GM23338 (cell line): ENCODE measurements around the gene GPD1L. TPM values are rescaled to one million over a fixed set of nuclear protein-coding genes. Genes with fewer than 3 reads are reported as not detected.

Experiments used
- ATAC-seq: fragments of 200-7000 bp; cut with Tn5 transposase; 3 replicates; pipeline ENCODE4 v1.9.1; 2020
- DNase-seq: peaks from one replicate; pipeline ENCODE4 v3.0.0-alpha.2; 2015; ENCODE audit warnings: low spot score
- H2AFZ ChIP-seq: fragments of 200-600 bp; sonication (generic); 2 replicates; pipeline ENCODE4 v1.8.0; 2016; ENCODE audit warnings: antibody characterized with exemption, mild to moderate bottlenecking, moderate library complexity
- H3F3A ChIP-seq: fragments of 200-600 bp; sonication (generic); replicated peaks from 2 replicates; pipeline ENCODE4 v1.8.0; 2017; ENCODE audit warnings: antibody characterized with exemption, mixed run types, low read depth
- H3K27ac ChIP-seq: fragments of 200-600 bp; sonication (generic); 2 replicates; pipeline ENCODE4 v1.6.1; 2016; ENCODE audit warnings: low read depth
- H3K27me3 ChIP-seq: fragments of 200-600 bp; sonication (generic); 2 replicates; pipeline ENCODE4 v1.8.0; 2016; ENCODE audit warnings: mild to moderate bottlenecking, mixed run types, moderate library complexity; ENCODE audit not compliant: insufficient read depth
- H3K36me3 ChIP-seq: fragments of 200-600 bp; sonication (generic); 2 replicates; pipeline ENCODE4 v1.8.0; 2016; ENCODE audit warnings: mild to moderate bottlenecking; ENCODE audit not compliant: insufficient read depth
- H3K4me1 ChIP-seq: fragments of 200-600 bp; sonication (generic); 2 replicates; pipeline ENCODE4 v1.8.0; 2016; ENCODE audit warnings: mild to moderate bottlenecking, moderate library complexity; ENCODE audit not compliant: insufficient read depth
- H3K4me2 ChIP-seq: fragments of 200-600 bp; sonication (generic); 2 replicates; pipeline ENCODE4 v1.7.1; 2017; ENCODE audit warnings: mixed run types
- H3K4me3 ChIP-seq: fragments of 200-600 bp; sonication (generic); 2 replicates; pipeline ENCODE4 v1.6.1; 2016; ENCODE audit warnings: mixed run types
- H3K79me2 ChIP-seq: fragments of 200-600 bp; sonication (generic); replicated peaks from 2 replicates; pipeline ENCODE4 v1.8.0; 2017; ENCODE audit warnings: mild to moderate bottlenecking; ENCODE audit not compliant: insufficient read depth
- H3K9me2 ChIP-seq: fragments of 200-600 bp; sonication (generic); 2 replicates; pipeline ENCODE4 v1.8.0; 2017; ENCODE audit not compliant: insufficient read depth
- H4K20me1 ChIP-seq: fragments of 200-600 bp; sonication (generic); replicated peaks from 2 replicates; pipeline ENCODE4 v1.8.0; 2017; ENCODE audit warnings: mild to moderate bottlenecking; ENCODE audit not compliant: insufficient read depth
- H3K27ac Mint-ChIP-seq: 2 replicates; pipeline ENCODE4 v1.8.0; 2020; ENCODE audit warnings: inconsistent platforms, mild to moderate bottlenecking, moderate library complexity, mixed read lengths
- H3K27me3 Mint-ChIP-seq: 3 replicates; pipeline ENCODE4 v1.8.0; 2022; ENCODE audit warnings: low read depth, mild to moderate bottlenecking, moderate library complexity, mixed read lengths, inconsistent platforms; ENCODE audit not compliant: insufficient read depth, poor library complexity
- H3K36me3 Mint-ChIP-seq: 3 replicates; pipeline ENCODE4 v1.8.0; 2021; ENCODE audit warnings: low read depth, mild to moderate bottlenecking, inconsistent platforms, moderate library complexity, mixed read lengths
- H3K4me1 Mint-ChIP-seq: 3 replicates; pipeline ENCODE4 v1.8.0; 2020; ENCODE audit warnings: mild to moderate bottlenecking, inconsistent platforms, mixed read lengths
- H3K4me3 Mint-ChIP-seq: 3 replicates; pipeline ENCODE4 v1.8.0; 2021; ENCODE audit warnings: moderate library complexity, mild to moderate bottlenecking, inconsistent platforms, mixed read lengths
- H3K9me3 Mint-ChIP-seq: 3 replicates; pipeline ENCODE4 v1.8.0; 2020; ENCODE audit warnings: moderate library complexity, mild to moderate bottlenecking, inconsistent platforms, mixed read lengths
- ETS1 ChIP-seq: IDR thresholded peaks from 2 replicates; pipeline ENCODE4 v1.6.1; 2016; ENCODE audit warnings: antibody characterized with exemption
- EZH2 ChIP-seq: fragments of 200-600 bp; sonication (generic); IDR thresholded peaks from one replicate; pipeline ENCODE4 v1.8.0; 2017; ENCODE audit warnings: antibody characterized with exemption, mild to moderate bottlenecking, low read depth; ENCODE audit not compliant: unreplicated experiment
- JUNB ChIP-seq: IDR thresholded peaks from one replicate; pipeline ENCODE4 v1.6.1; 2016; ENCODE audit warnings: antibody characterized with exemption; ENCODE audit not compliant: unreplicated experiment
- NANOG ChIP-seq: IDR thresholded peaks from 2 replicates; pipeline ENCODE4 v1.6.1; 2016; ENCODE audit warnings: antibody characterized with exemption, borderline replicate concordance
- POLR2AphosphoS5 ChIP-seq: IDR thresholded peaks from 2 replicates; pipeline ENCODE4 v1.6.1; 2016; ENCODE audit warnings: antibody characterized with exemption, low read depth
- STAT1 ChIP-seq: IDR thresholded peaks from one replicate; pipeline ENCODE4 v1.6.1; 2016; ENCODE audit warnings: antibody characterized with exemption; ENCODE audit not compliant: unreplicated experiment
- ZNF114 ChIP-seq: fragments of 250-450 bp; sonication (Bioruptor Pico); IDR thresholded peaks from 2 replicates; pipeline ENCODE4 v1.5.0; 2020; ENCODE audit warnings: mild to moderate bottlenecking, moderate library complexity
- ZNF331 ChIP-seq: fragments of 250-450 bp; sonication (Bioruptor Pico); IDR thresholded peaks from 2 replicates; pipeline ENCODE4 v1.5.0; 2020; ENCODE audit warnings: low read depth, mild to moderate bottlenecking, moderate library complexity
- ZNF462 ChIP-seq: fragments of 250-450 bp; sonication (Bioruptor Pico); IDR thresholded peaks from 2 replicates; pipeline ENCODE4 v1.5.0; 2020; ENCODE audit warnings: mild to moderate bottlenecking, moderate library complexity
- polyA plus RNA-seq: library from polyadenylated mRNA; unstranded; fragments of >200 nt; fragmentation: Nextera tagmentation; extraction: Ambion mirVana; gene quantifications from 2 replicates; pipeline ENCODE4 v1.2.1, GENCODE V29; 2016
- total RNA-seq: library from RNA; depleted of rRNA; stranded (reverse); fragments of >200 nt; shearing (Covaris generic); gene quantifications from 2 replicates; pipeline ENCODE4 v1.2.3, GENCODE V29; 2014

The GPD1L gene
- total and polyA plus RNA-seq, 2 experiments from 2014 or later, result 2.0 to 6.4 TPM

GRCh38 chr3:32097768-32098167 is 8.7 kb upstream of the GPD1L start (continued):
- no peak for TF ChIP-seq ZNF462

DNA sequence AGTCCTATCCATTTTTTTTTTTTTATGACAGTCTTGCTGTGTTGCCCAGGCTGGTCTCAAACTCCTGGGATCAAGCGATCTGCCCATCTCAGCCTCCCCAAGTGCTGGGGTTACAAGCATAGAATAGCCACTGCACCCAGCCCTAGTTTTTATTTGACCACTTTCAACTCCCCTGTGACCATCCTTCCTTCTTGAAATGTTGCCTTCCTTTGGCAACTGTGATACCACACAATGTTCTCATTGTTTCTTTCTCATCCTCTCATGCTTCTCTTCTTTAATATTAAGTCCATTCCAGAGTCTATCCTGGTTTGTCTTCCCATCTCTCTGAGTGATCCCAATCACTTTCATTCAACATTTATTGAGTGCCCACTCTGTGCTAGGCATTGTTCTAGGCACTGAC is 7.9 kb upstream of the GPD1L start:
- Histone ChIP-seq H2AFZ (no peak overlapping the region), H3K27me3 (no peaks in the 10 kb centered on the region), H3K27ac (no peak overlapping the region), H3K4me3 (no peak overlapping the region), H3K36me3 (peaks cover 14% of the 10 kb centered on the region), H3K9me2 (no peaks in the 10 kb centered on the region), H3K79me2 (no peaks in the 10 kb centered on the region), H3K4me1 (no peaks in the 10 kb centered on the region), H3F3A (no peaks in the 10 kb centered on the region), H4K20me1 (no peaks in the 10 kb centered on the region), H3K4me2 (no peak overlapping the region)
- Mint-ChIP-seq H3K4me1 (no peaks in the 10 kb centered on the region), H3K36me3 (peaks cover 9% of the 10 kb centered on the region), H3K4me3 (no peak overlapping the region), H3K27me3 (peaks cover 2% of the 10 kb centered on the region), H3K9me3 (peaks cover 30% of the 10 kb centered on the region), H3K27ac (no peak overlapping the region)
- DNase-seq (no peak), ATAC-seq (no peak)
- no peak for TF ChIP-seq ZNF462
- TF ChIP-seq EZH2, result no peak
- no peak for TF ChIP-seq POLR2AphosphoS5
- TF ChIP-seq STAT1, result no peak
- no peak for TF ChIP-seq NANOG
- no peak for TF ChIP-seq ETS1
- no peak for TF ChIP-seq ZNF114 (CRISPR knock-in tag)
- no peak for TF ChIP-seq ZNF331
- TF ChIP-seq JUNB, result no peak
